DND-41 (cell line): ENCODE data around the gene ZNF334.

Experiments used
- ATAC-seq: fragments of 200-7000 bp; cut with Tn5 transposase; 3 replicates; pipeline ENCODE4 v1.9.1; 2021; ENCODE audit warnings: low read depth; ENCODE audit not compliant: insufficient read depth
- DNase-seq: peaks from one replicate; pipeline ENCODE4 v3.0.0-alpha.2; 2020
- H2AFZ ChIP-seq: 2 replicates; pipeline ENCODE4 v1.6.0; 2012; ENCODE audit warnings: low read depth, low read length
- H3K27ac ChIP-seq: 2 replicates; pipeline ENCODE4 v1.5.1; 2012; ENCODE audit warnings: low read length, inconsistent platforms
- H3K27me3 ChIP-seq: fragments of 200-600 bp; sonication (generic); 2 replicates; pipeline ENCODE4 v1.6.0; 2012; ENCODE audit warnings: low read length, mild to moderate bottlenecking, inconsistent platforms; ENCODE audit not compliant: insufficient read depth, poor library complexity
- H3K36me3 ChIP-seq: 2 replicates; pipeline ENCODE4 v1.5.1; 2012; ENCODE audit warnings: low read length, inconsistent platforms; ENCODE audit not compliant: insufficient read depth
- H3K4me1 ChIP-seq: 2 replicates; pipeline ENCODE4 v1.5.1; 2012; ENCODE audit warnings: mild to moderate bottlenecking, low read length; ENCODE audit not compliant: insufficient read depth
- H3K4me2 ChIP-seq: 2 replicates; pipeline ENCODE4 v1.6.0; 2012; ENCODE audit warnings: mild to moderate bottlenecking, moderate library complexity, low read length, inconsistent platforms; ENCODE audit not compliant: insufficient read depth
- H3K4me3 ChIP-seq, 2 experiments: fragments of 200-600 bp in 1 of 2; shearing (Covaris generic) in 1 of 2; 2 replicates each; pipeline ENCODE4 v1.5.1; 2012 to 2016; ENCODE audit warnings: inconsistent platforms in 2 of 2, low read length in 2 of 2, mild to moderate bottlenecking in 2 of 2, low read depth in 1 of 2, moderate library complexity in 1 of 2
- H3K79me2 ChIP-seq: 2 replicates; pipeline ENCODE4 v1.6.0; 2012; ENCODE audit warnings: low read length, inconsistent platforms; ENCODE audit not compliant: insufficient read depth
- H3K9ac ChIP-seq: 2 replicates; pipeline ENCODE4 v1.6.0; 2012; ENCODE audit warnings: low read depth, mild to moderate bottlenecking, inconsistent platforms, low read length, moderate library complexity
- H3K9me3 ChIP-seq: 2 replicates; pipeline ENCODE4 v1.5.1; 2012; ENCODE audit warnings: low read length, moderate library complexity, mild to moderate bottlenecking, inconsistent platforms; ENCODE audit not compliant: insufficient read depth, severe bottlenecking
- H4K20me1 ChIP-seq: 2 replicates; pipeline ENCODE4 v1.6.0; 2012; ENCODE audit warnings: low read length; ENCODE audit not compliant: insufficient read depth
- CTCF ChIP-seq: IDR thresholded peaks from 2 replicates; pipeline ENCODE4 v1.5.1; 2012; ENCODE audit warnings: borderline replicate concordance, low read length, moderate library complexity, mild to moderate bottlenecking; ENCODE audit not compliant: poor library complexity, severe bottlenecking; ENCODE audit errors: extremely low read depth
- EZH2 ChIP-seq: IDR thresholded peaks from 3 replicates; pipeline ENCODE4 v1.6.1; 2012; ENCODE audit warnings: borderline replicate concordance, low read depth, mild to moderate bottlenecking, moderate library complexity, low read length, inconsistent platforms; ENCODE audit not compliant: severe bottlenecking

ZNF334 gene

GRCh38 chr20:46456255-46457028, 56.9 kb downstream of the ZNF334 start:
- no peak for ATAC-seq
- Histone ChIP-seq H3K36me3 (no peaks in the 10 kb centered on the region), H3K27me3 (peaks cover 20% of the 10 kb centered on the region), H3K4me3 (no peak overlapping the region), H2AFZ (no peak overlapping the region), H3K27ac (no peak overlapping the region), H3K9me3 (no peaks in the 10 kb centered on the region), H4K20me1 (no peaks in the 10 kb centered on the region; the same call in 1 of the 2 replicates), H3K79me2 (no peaks in the 10 kb centered on the region), H3K4me2 (no peak overlapping the region), H3K4me1 (no peaks in the 10 kb centered on the region), H3K9ac (no peak overlapping the region)
- TF ChIP-seq EZH2 (no peak), CTCF (no peak)
- DNase-seq: no peak

GRCh38 chr20:46455729-46456128, 57.6 kb downstream of the ZNF334 start:
- Histone ChIP-seq H3K4me2 (no peak overlapping the region), H3K9me3 (no peaks in the 10 kb centered on the region), H3K9ac (no peak overlapping the region), H3K36me3 (no peaks in the 10 kb centered on the region), H2AFZ (no peak overlapping the region), H3K27ac (no peak overlapping the region), H3K79me2 (no peaks in the 10 kb centered on the region), H4K20me1 (no peaks in the 10 kb centered on the region; the same call in 1 of the 2 replicates), H3K27me3 (peaks cover 20% of the 10 kb centered on the region), H3K4me1 (no peaks in the 10 kb centered on the region), H3K4me3 (no peak overlapping the region)
- TF ChIP-seq CTCF (no peak), EZH2 (no peak)
- DNase-seq: no peak
- no peak for ATAC-seq
